ENCODE data around the gene MAGEB17. TPM values are rescaled to one million over a fixed set of nuclear protein-coding genes. Genes with fewer than 3 reads are reported as not detected.

MAGEB17 gene
- total and polyA plus RNA-seq, 9 of the 15 experiments (the other 6 are each of a cell fraction or from before 2014, with no cell fraction given) = 0.07 to 0.45 (median 0.14) TPM; not detected in 1

- FAIRE-seq = no peak
- no peak overlapping the region for H3K9ac ChIP-seq (ENCODE audit: insufficient read depth in 1 of 2, low read depth in 2 of 2, low read length in 2 of 2)
- no peaks in the 10 kb centered on the region for H3K79me2 ChIP-seq (ENCODE audit: control insufficient read depth, insufficient read depth, low read length)
- in situ Hi-C loops (cut with MboI) = no loop called here
- CTCF ChIA-PET (ENCODE audit: low intra/inter-chr PET ratio) = no interaction called here
- no peak overlapping the region for H3K4me2 ChIP-seq (ENCODE audit: insufficient read depth, low read length)
- ATAC-seq = no peak
- no peaks in the 10 kb centered on the region for H3K9me1 ChIP-seq (ENCODE audit: control insufficient read depth, insufficient read depth, low read length)
- POLR2A ChIA-PET = no interaction called here
- no peak overlapping the region for H3K27ac ChIP-seq (ENCODE audit: extremely low read depth, low read depth, low read length)
- no peak overlapping the region for H2AFZ ChIP-seq (ENCODE audit: low read depth, low read length)
- no peaks in the 10 kb centered on the region for H4K20me1 ChIP-seq (replicated peaks; ENCODE audit: control insufficient read depth, insufficient read depth, low read length)
- H3K27me3 ChIP-seq (ENCODE audit: control insufficient read depth in 2 of 2, insufficient read depth in 2 of 2, low read length in 2 of 2) = no peaks in the 10 kb centered on the region
- TF ChIP-seq THRA (IDR thresholded peaks at IDR 0.05) = no peak
- TF ChIP-seq CREB5 (CRISPR knock-in tag; IDR thresholded peaks at IDR 0.05) = no peak
- TF ChIP-seq ATF3 (IDR thresholded peaks at IDR 0.05) = peak; percentile 33; the same call in 1 of the 2 replicates
- TF ChIP-seq ATF3 (CRISPR knock-in tag; conservative IDR thresholded peaks at IDR 0.05) = no peak
- TF ChIP-seq HDAC8 (tag; IDR thresholded peaks at IDR 0.05) = no peak
- TF ChIP-seq HNRNPL (IDR thresholded peaks at IDR 0.05; ENCODE audit: low read depth, low read length) = no peak
- no peak for TF ChIP-seq ZNF318 (IDR thresholded peaks at IDR 0.05; ENCODE audit: borderline replicate concordance in 1 of 2, low read depth in 1 of 2)
- intact Hi-C loops (cut with micrococcal nuclease) = no loop called here
- no TSS peak for BruUV-seq (replicated peaks)
- DNase-seq (ENCODE audit: extremely low read depth in 1 of 4, low spot score in 3 of 4) = no peak
- H3K36me3 ChIP-seq (ENCODE audit: control insufficient read depth, insufficient read depth, low read length) = no peaks in the 10 kb centered on the region
- WGBS (ENCODE audit: insufficient coverage, low coverage, missing lambda C conversion rate) = 0% methylated on average over 1 of the region's 1 CpG
- no peaks in the 10 kb centered on the region for H3K9me3 ChIP-seq (replicated peaks; ENCODE audit: control insufficient read depth, insufficient read depth, low read depth, low read length)
- H3K4me1 ChIP-seq (replicated peaks in 1 of 2; ENCODE audit: control insufficient read depth in 2 of 2, insufficient read depth in 2 of 2, low read length in 2 of 2) = peaks cover 0 to 8% of the 10 kb centered on the region in 2 experiments; a peak in 2 of 5 replicates
- H3K4me3 ChIP-seq = no peak overlapping the region
Observed at GRCh38 chrX:16188687-16189086, 21.4 kb downstream of the MAGEB17 start.

All from K562 (cell line).